Prostate gland (tissue), 2 donors: ENCODE results near the gene ZNF273.

Experiments
- CTCF ChIP-seq, 4 experiments: fragments of 200-600 bp in 2 of 4; fragments of 450-650 bp in 2 of 4; sonication (generic) in 2 of 4; IDR thresholded peaks; 1 replicate in 3 of 4; 2 replicates in 1 of 4; pipeline ENCODE4 v1.5.1; 2016 to 2019; ENCODE audit warnings: antibody characterized with exemption in 4 of 4, mild to moderate bottlenecking in 2 of 4, moderate library complexity in 2 of 4
- POLR2A ChIP-seq: fragments of 450-650 bp; IDR thresholded peaks from one replicate; pipeline ENCODE4 v1.6.1; 2016; ENCODE audit warnings: antibody characterized with exemption, mild to moderate bottlenecking

DNA sequence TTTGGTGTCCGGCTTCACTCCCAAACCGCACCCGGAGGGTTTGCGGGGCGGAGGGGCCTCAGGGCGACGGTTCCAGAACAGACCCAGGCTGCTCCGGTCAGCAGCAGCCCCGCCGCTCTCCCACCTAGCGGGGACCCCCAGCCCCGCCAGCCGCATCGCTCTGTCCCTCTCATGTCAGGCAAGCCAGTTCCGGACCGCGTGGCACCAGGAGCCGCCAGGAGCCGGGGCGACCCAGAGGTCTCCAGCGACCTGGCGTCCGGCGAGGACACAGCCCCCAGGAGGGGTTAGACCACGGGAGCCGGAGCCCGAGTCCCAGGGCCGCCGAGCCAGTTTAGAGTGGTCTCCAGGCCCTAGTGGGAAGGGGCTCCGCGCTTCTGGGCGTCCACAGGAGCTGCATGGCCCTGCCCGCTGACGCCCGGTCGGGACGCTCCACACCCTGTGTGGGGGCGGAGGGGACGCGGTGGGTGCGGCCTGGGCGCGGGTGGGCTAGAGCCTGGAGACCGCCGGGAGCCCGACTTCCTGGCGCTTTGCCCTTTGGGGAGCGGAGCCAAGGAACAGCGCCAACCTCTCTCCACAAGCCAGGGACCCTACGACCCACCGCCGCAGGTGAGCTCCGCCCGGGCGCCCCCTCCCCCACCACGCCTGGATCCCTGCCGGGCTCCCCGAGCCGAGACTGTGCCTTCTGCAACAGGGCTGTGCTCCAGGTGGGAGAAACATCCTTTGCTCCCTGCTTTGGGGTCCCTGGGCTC is 44.4 kb downstream of the ZNF273 start:
- TF ChIP-seq POLR2A (no peak), CTCF (IDR thresholded peaks at IDR 0.05) (no peak)
